H1 (cell line): Measurements from ENCODE around the gene FBXO44.
"Not testable (repeated sequence)": the region's sequence is repeated elsewhere in the genome, so short reads cannot be mapped to it uniquely, and the experiment has no call there.

ENCODE experiments used
- ATF2 ChIP-seq: IDR thresholded peaks from 2 replicates; pipeline ENCODE4 v1.6.1; 2012; ENCODE audit warnings: low read length, inconsistent platforms
- CHD2 ChIP-seq: IDR thresholded peaks from 2 replicates; pipeline ENCODE4 v1.6.1; 2012; ENCODE audit warnings: low read length, improper control_type of control experiment
- GABPA ChIP-seq: IDR thresholded peaks from 2 replicates; pipeline ENCODE4 v1.6.1; 2011; ENCODE audit warnings: mild to moderate bottlenecking, low read length, moderate library complexity, borderline replicate concordance; ENCODE audit not compliant: insufficient read depth
- HDAC2 ChIP-seq, 2 experiments: fragments of 300-600 bp in 1 of 2; sonication (generic) in 1 of 2; IDR thresholded peaks; 2 replicates each; pipeline ENCODE4 v1.6.1; 2011 to 2012; ENCODE audit warnings: low read depth in 2 of 2, low read length in 2 of 2, mild to moderate bottlenecking in 2 of 2, moderate library complexity in 2 of 2, borderline replicate concordance in 1 of 2, inconsistent platforms in 1 of 2
- NRF1 ChIP-seq: IDR thresholded peaks from 2 replicates; pipeline ENCODE4 v1.6.1; 2011; ENCODE audit warnings: mild to moderate bottlenecking, low read depth, low read length, improper control_type of control experiment
- POLR2A ChIP-seq, 2 experiments: IDR thresholded peaks; 1 replicate in 1 of 2; 2 replicates in 1 of 2; pipeline ENCODE4 v1.6.1; 2011; ENCODE audit warnings: low read depth in 2 of 2, low read length in 2 of 2, mild to moderate bottlenecking in 2 of 2; ENCODE audit errors: control extremely low read depth in 1 of 2
- POLR2AphosphoS5 ChIP-seq: IDR thresholded peaks from 2 replicates; pipeline ENCODE4 v1.6.1; 2011; ENCODE audit warnings: low read depth, low read length
- RAD21 ChIP-seq, 2 experiments: IDR thresholded peaks in 1 of 2; conservative IDR thresholded peaks in 1 of 2; 2 replicates each; pipeline ENCODE4 v1.6.1; 2011; ENCODE audit warnings: low read depth in 2 of 2, low read length in 2 of 2, improper control_type of control experiment in 1 of 2, inconsistent platforms in 1 of 2, mild to moderate bottlenecking in 1 of 2, moderate library complexity in 1 of 2
- TAF1 ChIP-seq: IDR thresholded peaks from 2 replicates; pipeline ENCODE4 v1.6.1; 2011; ENCODE audit warnings: mild to moderate bottlenecking, low read depth, low read length
- TCF12 ChIP-seq: IDR thresholded peaks from 2 replicates; pipeline ENCODE4 v1.6.1; 2011; ENCODE audit warnings: low read depth, mild to moderate bottlenecking, low read length
- TF ChIP-seq, protein P1 (sequence below), 3 experiments: IDR thresholded peaks; 1 replicate in 2 of 3; 2 replicates in 1 of 3; pipeline versions ENCODE4 v1.5.1 to v1.6.1; 2011; ENCODE audit warnings: low read length in 3 of 3, mild to moderate bottlenecking in 3 of 3, inconsistent platforms in 2 of 3, low read depth in 1 of 3, moderate library complexity in 1 of 3; ENCODE audit not compliant: insufficient read depth in 1 of 3; ENCODE audit errors: control extremely low read depth in 1 of 3
- TF ChIP-seq, protein P2 (sequence below): IDR thresholded peaks from 2 replicates; pipeline ENCODE4 v1.6.1; 2011; ENCODE audit warnings: low read length, improper control_type of control experiment

GRCh38 chr1:11642418-11643017 is 12.2 kb upstream of the FBXO44 start:
- TF ChIP-seq CHD2; POLR2A (IDR thresholded peaks at IDR 0.05; ENCODE audit: control extremely low read depth in 1 of 2, low read depth in 2 of 2, low read length in 2 of 2); HDAC2 (IDR thresholded peaks at IDR 0.05; ENCODE audit: borderline replicate concordance in 1 of 2, low read depth in 2 of 2, low read length in 2 of 2); ATF2; TAF1; GABPA; TCF12; POLR2AphosphoS5; NRF1: not testable (repeated sequence)
- TF ChIP-seq, protein P1, sequence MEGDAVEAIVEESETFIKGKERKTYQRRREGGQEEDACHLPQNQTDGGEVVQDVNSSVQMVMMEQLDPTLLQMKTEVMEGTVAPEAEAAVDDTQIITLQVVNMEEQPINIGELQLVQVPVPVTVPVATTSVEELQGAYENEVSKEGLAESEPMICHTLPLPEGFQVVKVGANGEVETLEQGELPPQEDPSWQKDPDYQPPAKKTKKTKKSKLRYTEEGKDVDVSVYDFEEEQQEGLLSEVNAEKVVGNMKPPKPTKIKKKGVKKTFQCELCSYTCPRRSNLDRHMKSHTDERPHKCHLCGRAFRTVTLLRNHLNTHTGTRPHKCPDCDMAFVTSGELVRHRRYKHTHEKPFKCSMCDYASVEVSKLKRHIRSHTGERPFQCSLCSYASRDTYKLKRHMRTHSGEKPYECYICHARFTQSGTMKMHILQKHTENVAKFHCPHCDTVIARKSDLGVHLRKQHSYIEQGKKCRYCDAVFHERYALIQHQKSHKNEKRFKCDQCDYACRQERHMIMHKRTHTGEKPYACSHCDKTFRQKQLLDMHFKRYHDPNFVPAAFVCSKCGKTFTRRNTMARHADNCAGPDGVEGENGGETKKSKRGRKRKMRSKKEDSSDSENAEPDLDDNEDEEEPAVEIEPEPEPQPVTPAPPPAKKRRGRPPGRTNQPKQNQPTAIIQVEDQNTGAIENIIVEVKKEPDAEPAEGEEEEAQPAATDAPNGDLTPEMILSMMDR (IDR thresholded peaks at IDR 0.05; ENCODE audit: control extremely low read depth in 1 of 3, insufficient read depth in 1 of 3, low read depth in 1 of 3, low read length in 3 of 3), result peak; percentile 89 to 99 (median 95)
- peak; percentile 99 to 100 for TF ChIP-seq RAD21 (IDR thresholded peaks at IDR 0.05 in 1 of 2, conservative IDR thresholded peaks at IDR 0.05 in 1 of 2; ENCODE audit: low read depth in 2 of 2, low read length in 2 of 2)
- TF ChIP-seq, protein P2, sequence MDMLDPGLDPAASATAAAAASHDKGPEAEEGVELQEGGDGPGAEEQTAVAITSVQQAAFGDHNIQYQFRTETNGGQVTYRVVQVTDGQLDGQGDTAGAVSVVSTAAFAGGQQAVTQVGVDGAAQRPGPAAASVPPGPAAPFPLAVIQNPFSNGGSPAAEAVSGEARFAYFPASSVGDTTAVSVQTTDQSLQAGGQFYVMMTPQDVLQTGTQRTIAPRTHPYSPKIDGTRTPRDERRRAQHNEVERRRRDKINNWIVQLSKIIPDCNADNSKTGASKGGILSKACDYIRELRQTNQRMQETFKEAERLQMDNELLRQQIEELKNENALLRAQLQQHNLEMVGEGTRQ, result not testable (repeated sequence)
